Endometrium (tissue), 2 donors: Measurements from ENCODE around the gene GJB1.

Experiments
- FAIRE-seq: peaks from 2 replicates; lab custom pipeline; 2012; peaks lifted over from hg19 to GRCh38; lab: Jason Lieb, UNC
- donor health status: control.
- donor health status: control.

The GJB1 gene

DNA sequence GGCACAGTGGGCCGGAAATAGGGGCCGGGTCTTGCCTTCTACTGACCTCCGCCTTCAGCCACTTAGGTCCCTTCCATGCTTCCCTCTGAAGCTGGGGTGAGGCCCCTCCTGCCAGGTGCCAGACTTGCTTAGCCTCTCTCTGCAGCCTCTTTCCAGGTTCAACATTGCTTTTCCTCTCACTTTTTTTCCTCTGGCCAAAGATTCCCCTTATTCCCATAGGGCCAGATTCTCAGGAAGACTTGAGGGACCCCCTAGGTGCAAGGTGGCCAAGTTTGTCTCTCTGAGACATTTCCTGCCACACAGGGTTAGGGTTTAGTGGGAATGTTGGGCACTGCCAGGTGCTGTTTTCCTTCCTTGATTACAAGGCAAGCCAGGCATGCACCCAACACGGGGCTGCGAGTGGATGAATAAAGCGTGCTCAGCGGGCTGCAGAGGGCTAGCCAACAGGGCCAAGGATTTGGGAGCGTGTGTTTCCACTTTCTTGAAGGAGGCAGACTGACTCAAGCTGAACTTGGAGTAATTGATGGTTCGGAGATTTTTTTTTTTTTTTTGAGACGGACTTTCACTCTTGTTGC is 7.6 kb upstream of the GJB1 start:
- no peak for FAIRE-seq

DNA sequence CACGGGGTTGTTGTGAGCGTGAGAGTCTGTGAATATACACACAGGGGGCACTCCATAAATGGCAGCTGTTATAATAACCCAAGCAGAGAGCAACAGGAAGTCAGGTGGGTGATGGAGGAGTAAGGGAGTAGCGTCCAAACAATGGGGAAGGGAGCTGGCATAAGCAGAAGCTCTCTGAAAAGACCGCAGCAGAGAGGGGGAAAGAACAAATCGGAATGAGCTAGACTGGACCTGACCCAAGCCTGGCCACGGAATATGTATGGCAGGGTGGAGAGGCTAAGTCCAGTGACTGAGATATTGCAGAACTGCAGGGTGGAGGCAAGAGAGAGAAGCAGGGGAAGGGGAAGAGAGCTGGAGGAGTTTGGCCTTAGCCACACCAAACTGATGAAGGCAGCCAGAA is 6.5 kb upstream of the GJB1 start:
- FAIRE-seq: no peak

GRCh38 chrX:71217298-71217697 is 5.7 kb upstream of the GJB1 start:
- FAIRE-seq: no peak

GRCh38 chrX:71221145-71221544 is 1.9 kb upstream of the GJB1 start:
- FAIRE-seq: no peak

DNA sequence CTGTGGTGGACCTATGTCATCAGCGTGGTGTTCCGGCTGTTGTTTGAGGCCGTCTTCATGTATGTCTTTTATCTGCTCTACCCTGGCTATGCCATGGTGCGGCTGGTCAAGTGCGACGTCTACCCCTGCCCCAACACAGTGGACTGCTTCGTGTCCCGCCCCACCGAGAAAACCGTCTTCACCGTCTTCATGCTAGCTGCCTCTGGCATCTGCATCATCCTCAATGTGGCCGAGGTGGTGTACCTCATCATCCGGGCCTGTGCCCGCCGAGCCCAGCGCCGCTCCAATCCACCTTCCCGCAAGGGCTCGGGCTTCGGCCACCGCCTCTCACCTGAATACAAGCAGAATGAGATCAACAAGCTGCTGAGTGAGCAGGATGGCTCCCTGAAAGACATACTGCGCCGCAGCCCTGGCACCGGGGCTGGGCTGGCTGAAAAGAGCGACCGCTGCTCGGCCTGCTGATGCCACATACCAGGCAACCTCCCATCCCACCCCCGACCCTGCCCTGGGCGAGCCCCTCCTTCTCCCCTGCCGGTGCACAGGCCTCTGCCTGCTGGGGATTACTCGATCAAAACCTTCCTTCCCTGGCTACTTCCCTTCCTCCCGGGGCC is 1.2 kb downstream of the GJB1 start:
- no peak for FAIRE-seq

DNA sequence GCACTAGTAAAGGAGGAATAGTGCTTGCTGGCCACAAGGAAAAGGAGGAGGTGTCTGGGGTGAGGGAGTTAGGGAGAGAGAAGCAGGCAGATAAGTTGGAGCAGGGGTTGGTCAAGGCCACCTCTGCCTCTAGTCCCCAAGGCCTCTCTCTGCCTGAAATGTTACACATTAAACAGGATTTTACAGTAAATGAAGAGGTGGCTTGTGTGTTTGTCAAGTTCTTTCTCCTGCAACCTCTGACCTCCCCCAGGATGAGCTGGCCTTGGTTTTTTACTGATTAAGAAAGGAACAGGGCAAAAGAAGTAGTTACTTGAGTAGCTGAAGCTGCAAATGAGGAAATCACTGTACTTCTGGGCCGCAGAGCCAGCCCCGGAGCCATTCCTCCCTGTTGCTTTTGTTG is 2.0 kb downstream of the GJB1 start:
- FAIRE-seq: no peak

GRCh38 chrX:71225676-71226075 is 2.7 kb downstream of the GJB1 start:
- FAIRE-seq: no peak

GRCh38 chrX:71227370-71228062 is 4.5 kb downstream of the GJB1 start:
- no peak for FAIRE-seq

DNA sequence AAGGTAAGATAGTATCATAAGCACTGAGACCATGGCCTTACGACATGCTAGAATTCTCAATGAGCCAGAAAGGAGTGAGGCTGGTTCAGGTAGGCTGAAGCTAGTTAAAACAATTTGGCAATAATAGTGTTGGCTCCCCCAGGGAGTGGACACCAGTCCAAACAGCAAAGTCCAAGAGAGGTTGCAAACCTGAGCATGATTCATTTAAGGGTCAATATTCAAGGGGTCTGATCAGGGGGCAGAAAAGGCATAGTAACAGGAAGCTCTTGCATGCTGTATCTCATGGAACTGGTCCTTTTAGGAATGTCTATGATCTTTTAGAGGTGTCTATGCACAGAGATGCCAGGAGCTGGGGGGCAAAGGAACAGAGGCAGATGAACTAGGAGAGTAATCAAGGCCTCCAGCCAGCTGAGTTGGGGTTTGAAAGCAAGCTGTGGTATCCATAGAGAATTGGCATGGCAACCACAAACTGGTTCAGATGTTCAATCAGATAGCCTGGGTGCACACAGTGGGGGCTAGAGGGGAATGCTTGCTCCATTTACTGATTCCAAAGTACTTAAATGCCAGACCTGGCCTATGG is 5.1 kb downstream of the GJB1 start:
- no peak for FAIRE-seq

- FAIRE-seq: no peak
These were observed 12.5 kb downstream of the GJB1 start for GRCh38 chrX:71235482-71235881.

- no peak for FAIRE-seq
These were observed 13.8 kb downstream of the GJB1 start for GRCh38 chrX:71236836-71237235.

GRCh38 chrX:71239781-71240180 is 16.8 kb downstream of the GJB1 start:
- no peak for FAIRE-seq

DNA sequence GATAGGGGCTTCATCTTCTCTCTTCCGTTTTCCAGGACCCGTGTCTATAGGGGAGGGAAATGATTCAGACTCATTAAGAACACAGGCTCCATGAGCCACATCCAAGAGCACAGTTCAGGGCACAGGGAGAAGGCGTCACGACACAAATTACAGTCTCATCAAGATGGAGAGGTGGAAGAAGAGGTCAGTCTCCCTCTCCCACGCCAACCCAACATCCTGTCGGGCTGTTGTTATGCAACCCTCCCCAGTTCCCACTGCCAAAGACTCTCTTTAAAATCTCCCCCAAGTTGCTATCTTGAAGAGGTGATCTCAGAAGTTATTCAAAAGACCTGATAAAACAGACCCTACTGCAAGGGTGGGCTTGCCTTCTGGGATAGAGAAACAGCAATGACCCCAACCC is 18.3 kb downstream of the GJB1 start:
- FAIRE-seq: no peak

GRCh38 chrX:71244359-71245128 is 21.5 kb downstream of the GJB1 start:
- no peak for FAIRE-seq

- no peak for FAIRE-seq
These were observed 22.1 kb downstream of the GJB1 start for GRCh38 chrX:71245159-71245558.

- FAIRE-seq: no peak
These were observed 27.8 kb downstream of the GJB1 start for GRCh38 chrX:71250841-71251240.

DNA sequence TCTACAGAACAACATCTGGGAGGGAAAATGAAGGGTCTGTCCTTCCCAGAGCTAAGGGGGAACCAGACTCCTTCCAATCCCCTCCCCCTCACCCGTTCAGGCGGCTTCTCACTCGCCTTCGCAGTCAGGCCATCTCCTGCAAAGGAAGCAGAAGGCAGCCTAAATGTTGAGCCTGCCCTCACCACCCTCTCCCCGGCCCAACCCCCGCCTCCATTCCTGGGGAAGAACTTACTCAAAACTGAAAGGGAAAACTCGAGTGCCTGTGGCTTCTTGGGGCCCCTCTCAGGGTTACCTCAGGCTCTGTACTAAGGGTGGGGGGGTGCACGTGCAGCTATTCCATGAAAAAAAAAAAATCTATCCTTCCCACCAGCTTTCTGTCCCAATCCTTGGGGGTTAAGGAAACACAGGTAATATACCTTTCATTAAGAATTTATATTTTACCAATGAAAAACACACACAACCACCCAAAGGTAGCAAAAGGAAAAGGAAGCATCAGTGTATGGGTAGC is 28.5 kb downstream of the GJB1 start:
- FAIRE-seq: no peak

- FAIRE-seq: no peak
These were observed 29.2 kb downstream of the GJB1 start for GRCh38 chrX:71252221-71252620.

DNA sequence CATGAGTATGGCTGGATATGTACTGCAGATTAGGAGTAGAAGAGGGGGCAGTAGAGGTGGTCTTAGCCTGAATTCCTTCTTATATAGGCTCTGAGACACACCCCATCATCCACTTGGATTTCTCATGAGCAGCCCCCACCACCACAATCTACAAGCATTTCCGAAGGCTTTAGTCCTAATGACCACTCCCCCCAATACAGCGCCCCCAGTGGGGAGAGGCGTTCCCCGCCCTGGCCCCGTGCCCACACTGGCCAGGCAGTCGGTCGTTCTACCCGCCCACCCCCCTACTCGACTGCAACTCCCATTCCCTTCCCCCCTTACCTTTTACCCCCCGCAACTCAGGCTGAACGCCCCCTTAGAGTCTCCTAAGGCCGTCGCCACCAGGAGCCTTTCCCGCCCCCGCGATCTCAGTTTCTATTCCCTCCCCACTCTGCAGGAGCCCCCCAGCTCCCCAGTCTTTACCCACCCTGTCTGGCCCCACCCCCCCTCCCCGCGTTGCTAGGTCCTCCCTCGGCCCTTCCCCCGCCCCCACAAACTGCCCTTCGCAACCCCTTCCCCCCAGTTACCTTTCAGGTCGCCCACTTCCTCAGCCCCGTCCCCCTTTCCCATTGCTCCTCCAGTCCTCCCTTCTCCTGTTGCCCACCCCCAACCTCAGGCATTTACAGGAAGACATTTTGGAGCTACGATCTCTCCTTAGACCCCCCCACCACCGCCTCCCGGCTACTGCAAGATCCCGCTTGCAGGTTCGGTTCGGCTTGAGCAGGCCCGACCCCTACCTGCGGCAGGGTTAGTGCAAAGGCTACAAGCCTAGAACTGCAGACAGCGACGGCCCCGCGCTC is 30.4 kb downstream of the GJB1 start:
- FAIRE-seq: no peak

DNA sequence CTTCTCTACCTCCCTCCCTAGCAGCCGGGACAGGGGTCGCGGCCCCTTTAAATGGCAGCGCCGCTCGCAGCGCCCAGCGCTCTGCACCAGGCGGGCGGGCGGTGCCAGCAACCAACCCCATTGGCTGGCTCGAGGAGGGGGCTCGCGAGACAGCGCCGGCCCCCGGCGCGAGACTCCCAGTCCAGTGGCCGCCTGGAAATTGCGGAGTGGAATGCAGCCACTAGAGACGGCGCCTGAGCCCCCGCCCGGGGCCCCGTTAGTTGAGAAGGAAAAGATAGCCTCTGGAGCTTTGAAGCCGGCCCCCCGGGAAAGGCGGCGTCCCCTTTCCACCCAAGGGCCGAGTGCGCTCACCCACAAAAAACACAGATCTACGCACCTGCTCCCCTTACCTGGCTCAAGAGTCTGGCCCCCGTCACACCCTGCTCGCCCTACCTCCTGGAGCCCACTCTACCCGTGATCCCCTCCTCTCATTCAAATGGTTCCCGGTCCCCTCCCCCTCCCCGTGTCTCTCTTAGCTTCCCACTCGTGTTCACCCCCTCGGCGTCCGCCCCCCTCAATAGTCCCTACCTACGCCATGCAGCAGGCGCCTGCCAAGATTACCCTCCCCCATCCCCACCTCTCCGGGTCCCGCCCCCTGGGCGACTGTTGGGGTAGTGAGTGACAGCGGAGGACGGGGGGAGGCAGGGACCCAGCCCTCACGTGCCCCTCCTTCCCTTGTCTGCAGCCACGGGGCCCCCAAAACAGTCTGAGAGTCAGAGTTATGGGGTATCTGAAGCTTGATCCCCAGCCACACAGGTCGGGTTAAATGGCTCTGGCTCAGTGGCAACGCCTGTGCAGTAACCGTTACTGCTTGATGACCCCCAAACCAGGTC is 31.3 kb downstream of the GJB1 start, which contains the start of gene ZMYM3:
Gene ZMYM3, minus strand, starts transcription at position 49 of the 872 bp plus-strand sequence. CDS start 885 bp downstream, outside the sequence.
- no peak for FAIRE-seq
